ENCODE results near the gene ADAMTS1.

DNA sequence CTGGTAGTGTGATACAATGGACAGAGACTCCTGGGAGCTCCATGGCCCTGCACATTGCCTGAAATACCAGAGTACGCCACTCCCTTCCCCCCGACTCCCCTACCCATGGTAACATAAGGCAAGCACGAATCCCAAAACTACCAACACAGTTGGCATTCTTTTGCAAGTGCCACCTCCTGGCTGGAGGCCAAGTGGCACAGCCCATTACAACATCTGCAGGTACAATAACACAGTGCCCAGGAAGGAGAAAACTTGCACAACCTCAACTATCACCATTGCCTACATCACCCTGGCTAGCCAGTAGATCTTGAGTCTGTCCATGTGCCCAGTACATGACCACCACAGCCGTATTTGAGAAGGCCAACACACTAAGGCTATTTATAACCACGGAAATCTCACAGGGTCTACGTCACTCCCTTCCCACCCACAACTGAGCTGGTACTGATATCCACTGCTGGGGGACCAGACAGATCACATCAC, 11.7 kb downstream of the ADAMTS1 start:
- TF ChIP-seq ISL1 (CRISPR knock-in tag; IDR thresholded peaks at IDR 0.05) = no peak
- no peak for TF ChIP-seq GLIS3 (CRISPR knock-in tag; IDR thresholded peaks at IDR 0.05)
- TF ChIP-seq RARB (CRISPR knock-in tag; IDR thresholded peaks at IDR 0.05) = no peak
- no peak for TF ChIP-seq ZNF8 (CRISPR knock-in tag; IDR thresholded peaks at IDR 0.05)
- no peak for TF ChIP-seq ESRRG (CRISPR knock-in tag; IDR thresholded peaks at IDR 0.05)
